Neutrophil (primary cell): Measurements from ENCODE around the gene FUT1.

Experiments used
- H3K27ac ChIP-seq: fragments of 200-600 bp; sonication (generic); 2 replicates; pipeline ENCODE4 v1.5.1; 2016; ENCODE audit warnings: mild to moderate bottlenecking, moderate library complexity
- H3K27me3 ChIP-seq: fragments of 200-600 bp; sonication (generic); 2 replicates; pipeline ENCODE4 v1.6.0; 2016; ENCODE audit warnings: mild to moderate bottlenecking
- H3K36me3 ChIP-seq: fragments of 200-600 bp; sonication (generic); 2 replicates; pipeline ENCODE4 v1.5.1; 2017
- H3K4me1 ChIP-seq, 2 experiments: fragments of 200-600 bp in 1 of 2; sonication (generic) in 1 of 2; 1 replicate in 1 of 2; 2 replicates in 1 of 2; pipeline versions ENCODE4 v1.5.1 to v1.6.1; 2013 to 2016; ENCODE audit warnings: low read depth in 1 of 2, low read length in 1 of 2, mild to moderate bottlenecking in 1 of 2, moderate library complexity in 1 of 2; ENCODE audit not compliant: control insufficient read depth in 1 of 2, insufficient read depth in 1 of 2
- H3K4me3 ChIP-seq, 2 experiments: fragments of 200-600 bp in 1 of 2; sonication (generic) in 1 of 2; 1 replicate in 1 of 2; 2 replicates in 1 of 2; pipeline ENCODE4 v1.5.1; 2013 to 2016; ENCODE audit warnings: low read depth in 1 of 2, low read length in 1 of 2, mild to moderate bottlenecking in 1 of 2, moderate library complexity in 1 of 2
- H3K9me3 ChIP-seq: fragments of 200-600 bp; sonication (generic); 2 replicates; pipeline ENCODE4 v1.5.1; 2016
- CTCF ChIP-seq: fragments of 200-600 bp; sonication (generic); IDR thresholded peaks from 2 replicates; pipeline ENCODE4 v1.5.1; 2016; ENCODE audit warnings: antibody characterized with exemption

The FUT1 gene

GRCh38 chr19:48724796-48725753 lies 27.4 kb downstream of the FUT1 start:
- peaks cover 11% of the 10 kb centered on the region for H3K9me3 ChIP-seq
- H3K4me1 ChIP-seq: peaks cover 13 to 30% of the 10 kb centered on the region in 2 experiments
- TF ChIP-seq CTCF: no peak
- H3K4me3 ChIP-seq: no peak overlapping the region
- no peaks in the 10 kb centered on the region for H3K27me3 ChIP-seq
- no peaks in the 10 kb centered on the region for H3K36me3 ChIP-seq
- peak overlapping the region; percentile 77 for H3K27ac ChIP-seq

- Histone ChIP-seq H3K36me3 (no peaks in the 10 kb centered on the region), H3K9me3 (peaks cover 11% of the 10 kb centered on the region), H3K27me3 (no peaks in the 10 kb centered on the region), H3K4me3 (no peak overlapping the region), H3K4me1 (peaks cover 13 to 30% of the 10 kb centered on the region in 2 experiments), H3K27ac (no peak overlapping the region)
- no peak for TF ChIP-seq CTCF
These were observed 30.2 kb downstream of the FUT1 start for GRCh38 chr19:48722196-48722708.

- no peak for TF ChIP-seq CTCF
- no peaks in the 10 kb centered on the region for H3K36me3 ChIP-seq
- H3K27me3 ChIP-seq: no peaks in the 10 kb centered on the region
- H3K27ac ChIP-seq: no peak overlapping the region
- H3K9me3 ChIP-seq: no peaks in the 10 kb centered on the region
- H3K4me3 ChIP-seq: peak overlapping the region; percentile 56 to 61
- peaks cover 13 to 17% of the 10 kb centered on the region in 2 experiments for H3K4me1 ChIP-seq
These were observed 31.7 kb downstream of the FUT1 start for GRCh38 chr19:48720613-48721296.

- Histone ChIP-seq H3K4me3 (peak overlapping the region in 1 of 2 experiments; percentile 61), H3K27me3 (no peaks in the 10 kb centered on the region), H3K4me1 (peaks cover 8 to 11% of the 10 kb centered on the region in 2 experiments), H3K9me3 (no peaks in the 10 kb centered on the region), H3K36me3 (no peaks in the 10 kb centered on the region), H3K27ac (no peak overlapping the region)
- TF ChIP-seq CTCF: no peak
These were observed 32.2 kb downstream of the FUT1 start for GRCh38 chr19:48720251-48720612.

GRCh38 chr19:48719263-48720171 lies 32.9 kb downstream of the FUT1 start, which contains the start of gene MAMSTR:
TSS of gene MAMSTR (minus strand) at chr19:48719725. CDS start at chr19:48719031, 694 bp downstream.
- H3K9me3 ChIP-seq: no peaks in the 10 kb centered on the region
- no peaks in the 10 kb centered on the region for H3K27me3 ChIP-seq
- H3K4me1 ChIP-seq: peaks cover 7 to 8% of the 10 kb centered on the region in 2 experiments
- no peak within 1 kb of the TSS for H3K27ac ChIP-seq
- peak within 1 kb of the TSS; percentile 56 to 61 for H3K4me3 ChIP-seq
- no peak for TF ChIP-seq CTCF
- no peaks in the 10 kb centered on the region for H3K36me3 ChIP-seq
